Measurements from ENCODE around the gene UBIAD1.

Gene UBIAD1

GRCh38 chr1:11284784-11285183 is 11.8 kb downstream of the UBIAD1 start:
- CTCF ChIA-PET = interaction anchor here (0.6 kb wide), 1 partner anchor 379 kb away, joined by 3 read pairs; the partner anchor contains the start of gene FBXO6
- TF ChIP-seq NFRKB (IDR thresholded peaks at IDR 0.05) (no peak), ELF4 (IDR thresholded peaks at IDR 0.05) (no peak), FOXA1 (IDR thresholded peaks at IDR 0.05) (no peak), ARNT (IDR thresholded peaks at IDR 0.05) (no peak), ZNF384 (IDR thresholded peaks at IDR 0.05) (no peak), HDGF (IDR thresholded peaks at IDR 0.05; ENCODE audit: borderline replicate concordance) (no peak), BHLHE40 (IDR thresholded peaks at IDR 0.05; ENCODE audit: borderline replicate concordance) (no peak), CTBP1 (IDR thresholded peaks at IDR 0.05; ENCODE audit: borderline replicate concordance) (no peak), FOXM1 (IDR thresholded peaks at IDR 0.05; ENCODE audit: borderline replicate concordance) (no peak), TARDBP (IDR thresholded peaks at IDR 0.05) (no peak), L3MBTL2 (conservative IDR thresholded peaks at IDR 0.05) (no peak), FOXK2 (IDR thresholded peaks at IDR 0.05) (no peak), SUZ12 (IDR thresholded peaks at IDR 0.05) (no peak), PKNOX1 (IDR thresholded peaks at IDR 0.05) (no peak), SP1 (IDR thresholded peaks at IDR 0.05) (no peak), LEF1 (IDR thresholded peaks at IDR 0.05; ENCODE audit: borderline replicate concordance) (no peak)
- POLR2A ChIA-PET = no interaction called here
- no peak for DNase-seq (ENCODE audit: extremely low spot score)

- no peak for DNase-seq (ENCODE audit: extremely low spot score)
- ChIA-PET POLR2A (no interaction called here), CTCF (interaction anchor here (1.3 kb wide), 1 partner anchor 363 kb away, joined by 3 read pairs; no protein-coding TSS in a partner anchor)
- TF ChIP-seq TARDBP (IDR thresholded peaks at IDR 0.05) (no peak), LEF1 (IDR thresholded peaks at IDR 0.05; ENCODE audit: borderline replicate concordance) (no peak), BHLHE40 (IDR thresholded peaks at IDR 0.05; ENCODE audit: borderline replicate concordance) (no peak), NFRKB (IDR thresholded peaks at IDR 0.05) (no peak), FOXM1 (IDR thresholded peaks at IDR 0.05; ENCODE audit: borderline replicate concordance) (no peak), L3MBTL2 (conservative IDR thresholded peaks at IDR 0.05) (no peak), FOXA1 (IDR thresholded peaks at IDR 0.05) (no peak), ARNT (IDR thresholded peaks at IDR 0.05) (no peak), FOXK2 (IDR thresholded peaks at IDR 0.05) (no peak), ELF4 (IDR thresholded peaks at IDR 0.05) (no peak), ZNF384 (IDR thresholded peaks at IDR 0.05) (no peak)
These were observed 13.1 kb downstream of the UBIAD1 start for GRCh38 chr1:11285883-11286734.

- ChIA-PET POLR2A (no interaction called here), CTCF (interaction anchor here (1.3 kb wide), 1 partner anchor 362 kb away, joined by 3 read pairs; no protein-coding TSS in a partner anchor)
- no peak for DNase-seq (ENCODE audit: extremely low spot score)
- TF ChIP-seq FOXM1 (IDR thresholded peaks at IDR 0.05; ENCODE audit: borderline replicate concordance) (no peak), LEF1 (IDR thresholded peaks at IDR 0.05; ENCODE audit: borderline replicate concordance) (no peak), HDGF (IDR thresholded peaks at IDR 0.05; ENCODE audit: borderline replicate concordance) (no peak), SP1 (IDR thresholded peaks at IDR 0.05) (no peak), FOXA1 (IDR thresholded peaks at IDR 0.05) (no peak), NFRKB (IDR thresholded peaks at IDR 0.05) (no peak), ELF4 (IDR thresholded peaks at IDR 0.05) (no peak), ZNF384 (IDR thresholded peaks at IDR 0.05) (no peak), SUZ12 (IDR thresholded peaks at IDR 0.05) (no peak), PKNOX1 (IDR thresholded peaks at IDR 0.05) (no peak), L3MBTL2 (conservative IDR thresholded peaks at IDR 0.05) (no peak), BHLHE40 (IDR thresholded peaks at IDR 0.05; ENCODE audit: borderline replicate concordance) (no peak), ARNT (IDR thresholded peaks at IDR 0.05) (no peak), TARDBP (IDR thresholded peaks at IDR 0.05) (no peak)
These were observed 13.9 kb downstream of the UBIAD1 start for GRCh38 chr1:11286735-11287410.

GRCh38 chr1:11289064-11289463 is 16.1 kb downstream of the UBIAD1 start:
- CTCF ChIA-PET = interaction anchor here (1.0 kb wide), 1 partner anchor 354 kb away, joined by 3 read pairs; no protein-coding TSS in a partner anchor
- TF ChIP-seq SP1 (IDR thresholded peaks at IDR 0.05) = no peak
- no peak for TF ChIP-seq HDGF (IDR thresholded peaks at IDR 0.05; ENCODE audit: borderline replicate concordance)
- no peak for TF ChIP-seq BHLHE40 (IDR thresholded peaks at IDR 0.05; ENCODE audit: borderline replicate concordance)
- TF ChIP-seq TARDBP (IDR thresholded peaks at IDR 0.05) = no peak
- TF ChIP-seq LEF1 (IDR thresholded peaks at IDR 0.05; ENCODE audit: borderline replicate concordance) = no peak
- TF ChIP-seq L3MBTL2 (conservative IDR thresholded peaks at IDR 0.05) = no peak
- TF ChIP-seq FOXM1 (IDR thresholded peaks at IDR 0.05; ENCODE audit: borderline replicate concordance) = no peak
- no peak for TF ChIP-seq FOXA1 (IDR thresholded peaks at IDR 0.05)
- TF ChIP-seq CTBP1 (IDR thresholded peaks at IDR 0.05; ENCODE audit: borderline replicate concordance) = no peak
- no peak for TF ChIP-seq NFRKB (IDR thresholded peaks at IDR 0.05)
- no peak for TF ChIP-seq PKNOX1 (IDR thresholded peaks at IDR 0.05)
- no peak for TF ChIP-seq FOXK2 (IDR thresholded peaks at IDR 0.05)
- no peak for DNase-seq (ENCODE audit: extremely low spot score)
- POLR2A ChIA-PET = interaction anchor here (0.9 kb wide), 1 partner anchor 24 kb away, joined by 3 read pairs; no protein-coding TSS in a partner anchor

GRCh38 chr1:11291049-11291448 is 18.1 kb downstream of the UBIAD1 start:
- DNase-seq (ENCODE audit: extremely low spot score) = no peak
- CTCF ChIA-PET = interaction anchor here (0.7 kb wide), 1 partner anchor 9 kb away, joined by 3 read pairs; no protein-coding TSS in a partner anchor
- POLR2A ChIA-PET = interaction anchor here (0.8 kb wide), 1 partner anchor 28 kb away, joined by 3 read pairs; the partner anchor contains the start of gene MTOR
- TF ChIP-seq ARNT (IDR thresholded peaks at IDR 0.05) = no peak
- no peak for TF ChIP-seq FOXM1 (IDR thresholded peaks at IDR 0.05; ENCODE audit: borderline replicate concordance)
- TF ChIP-seq FOXK2 (IDR thresholded peaks at IDR 0.05) = no peak
- no peak for TF ChIP-seq L3MBTL2 (conservative IDR thresholded peaks at IDR 0.05)
- TF ChIP-seq FOXA1 (IDR thresholded peaks at IDR 0.05) = no peak
- TF ChIP-seq BHLHE40 (IDR thresholded peaks at IDR 0.05; ENCODE audit: borderline replicate concordance) = no peak
- TF ChIP-seq LEF1 (IDR thresholded peaks at IDR 0.05; ENCODE audit: borderline replicate concordance) = no peak
- TF ChIP-seq ELF4 (IDR thresholded peaks at IDR 0.05) = no peak
- TF ChIP-seq HDGF (IDR thresholded peaks at IDR 0.05; ENCODE audit: borderline replicate concordance) = no peak
- no peak for TF ChIP-seq PKNOX1 (IDR thresholded peaks at IDR 0.05)
